Measurements from ENCODE around the gene SRRM3. TPM values are rescaled to one million over a fixed set of nuclear protein-coding genes. Genes with fewer than 3 reads are reported as not detected.
"Not testable (repeated sequence)": the region's sequence is repeated elsewhere in the genome, so short reads cannot be mapped to it uniquely, and the experiment has no call there.

SRRM3 gene
- total RNA-seq, 1 donor from 2014 or later, result 1.1 TPM

- peaks cover 13% of the 10 kb centered on the region for H3K36me3 ChIP-seq
- H3K27me3 ChIP-seq, result no peaks in the 10 kb centered on the region
- TF ChIP-seq, protein P1, sequence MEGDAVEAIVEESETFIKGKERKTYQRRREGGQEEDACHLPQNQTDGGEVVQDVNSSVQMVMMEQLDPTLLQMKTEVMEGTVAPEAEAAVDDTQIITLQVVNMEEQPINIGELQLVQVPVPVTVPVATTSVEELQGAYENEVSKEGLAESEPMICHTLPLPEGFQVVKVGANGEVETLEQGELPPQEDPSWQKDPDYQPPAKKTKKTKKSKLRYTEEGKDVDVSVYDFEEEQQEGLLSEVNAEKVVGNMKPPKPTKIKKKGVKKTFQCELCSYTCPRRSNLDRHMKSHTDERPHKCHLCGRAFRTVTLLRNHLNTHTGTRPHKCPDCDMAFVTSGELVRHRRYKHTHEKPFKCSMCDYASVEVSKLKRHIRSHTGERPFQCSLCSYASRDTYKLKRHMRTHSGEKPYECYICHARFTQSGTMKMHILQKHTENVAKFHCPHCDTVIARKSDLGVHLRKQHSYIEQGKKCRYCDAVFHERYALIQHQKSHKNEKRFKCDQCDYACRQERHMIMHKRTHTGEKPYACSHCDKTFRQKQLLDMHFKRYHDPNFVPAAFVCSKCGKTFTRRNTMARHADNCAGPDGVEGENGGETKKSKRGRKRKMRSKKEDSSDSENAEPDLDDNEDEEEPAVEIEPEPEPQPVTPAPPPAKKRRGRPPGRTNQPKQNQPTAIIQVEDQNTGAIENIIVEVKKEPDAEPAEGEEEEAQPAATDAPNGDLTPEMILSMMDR (IDR thresholded peaks at IDR 0.05), result no peak
- ATAC-seq, result no peak
- DNase-seq, result no peak
- no peaks in the 10 kb centered on the region for H3K9me3 ChIP-seq
- intact Hi-C loops (cut with DNase I), result no loop called here
- H3K27ac ChIP-seq, result no peak overlapping the region
- H3K4me3 ChIP-seq, result no peak overlapping the region
- peaks cover 33% of the 10 kb centered on the region for H3K4me1 ChIP-seq
Measured at GRCh38 chr7:76334320-76334967, 132.7 kb downstream of the SRRM3 start.

GRCh38 chr7:76335417-76335816 lies 133.7 kb downstream of the SRRM3 start:
- H3K9me3 ChIP-seq; H3K27me3 ChIP-seq; intact Hi-C loops (cut with DNase I); DNase-seq; H3K27ac ChIP-seq; H3K36me3 ChIP-seq; ATAC-seq; H3K4me3 ChIP-seq: not testable (repeated sequence)
- H3K4me1 ChIP-seq, result peaks cover 36% of the 10 kb centered on the region

DNA sequence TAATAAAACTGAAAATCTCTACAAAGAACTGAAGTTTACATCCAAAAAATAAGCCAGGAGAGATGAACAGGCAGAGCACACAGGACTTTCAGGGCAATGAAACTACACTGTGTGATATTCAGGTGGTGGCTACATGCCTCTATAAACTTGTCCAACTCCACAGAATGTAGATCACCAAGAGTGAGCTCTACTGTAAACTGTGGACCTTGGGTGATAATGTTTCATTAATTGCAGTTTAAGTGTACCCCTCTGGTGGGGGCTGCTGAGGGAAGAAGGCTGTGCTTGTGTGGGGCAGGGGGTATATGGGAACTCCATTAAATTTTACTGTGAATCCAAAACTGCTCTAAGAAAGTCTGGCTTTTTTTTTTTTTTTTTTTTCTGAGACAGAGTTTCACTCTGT lies 134.4 kb downstream of the SRRM3 start:
- H3K4me3 ChIP-seq, result no peak overlapping the region
- no peaks in the 10 kb centered on the region for H3K9me3 ChIP-seq
- peaks cover 6% of the 10 kb centered on the region for H3K36me3 ChIP-seq
- no peak overlapping the region for H3K27ac ChIP-seq
- intact Hi-C loops (cut with DNase I), result no loop called here
- TF ChIP-seq, protein P1 (IDR thresholded peaks at IDR 0.05), result no peak
- ATAC-seq (no peak), DNase-seq (no peak)
- H3K4me1 ChIP-seq, result peaks cover 41% of the 10 kb centered on the region
- H3K27me3 ChIP-seq, result no peaks in the 10 kb centered on the region

Other genes starting within 250 kb of the SRRM3 start
- 43.9 TPM for gene TMEM120A, start 207.3 kb upstream of the SRRM3 start, total RNA-seq
- 20.9 TPM for gene STYXL1, start 153.9 kb upstream of the SRRM3 start, total RNA-seq
- gene MDH2, start 153.8 kb upstream of the SRRM3 start, total RNA-seq, result 106 TPM
- gene HSPB1, start 100.8 kb downstream of the SRRM3 start, total RNA-seq, result 494 TPM
- 102 TPM for gene YWHAG, start 157.1 kb downstream of the SRRM3 start, total RNA-seq
- gene SSC4D, start 207.8 kb downstream of the SRRM3 start, total RNA-seq, result 1.1 TPM
- 0.84 TPM for gene ZP3, start 223.1 kb downstream of the SRRM3 start, total RNA-seq